Adipocyte (in vitro differentiated cells): Measurements from ENCODE around the gene OPALIN.

Experiments
- DNase-seq: peaks from one replicate; pipeline ENCODE4 v3.0.0-alpha.2; 2015; ENCODE audit warnings: low read depth
- H3K27me3 ChIP-seq: replicated peaks from 2 replicates; pipeline ENCODE4 v1.7.0; 2013; ENCODE audit warnings: mild to moderate bottlenecking, low read length, moderate library complexity; ENCODE audit not compliant: control insufficient read depth, insufficient read depth
- H3K36me3 ChIP-seq: 2 replicates; pipeline ENCODE4 v1.7.0; 2013; ENCODE audit warnings: low read length, mild to moderate bottlenecking, moderate library complexity; ENCODE audit not compliant: control insufficient read depth, insufficient read depth, severe bottlenecking
- H3K4me1 ChIP-seq: 2 replicates; pipeline ENCODE4 v1.7.0; 2013; ENCODE audit warnings: mild to moderate bottlenecking, low read length, moderate library complexity; ENCODE audit not compliant: control insufficient read depth, insufficient read depth
- H3K4me3 ChIP-seq: 2 replicates; pipeline ENCODE4 v1.7.0; 2013; ENCODE audit warnings: mild to moderate bottlenecking, low read length, moderate library complexity
- H3K9ac ChIP-seq: 2 replicates; pipeline ENCODE4 v1.7.0; 2013; ENCODE audit warnings: mild to moderate bottlenecking, low read length, moderate library complexity
- H3K9me3 ChIP-seq: 2 replicates; pipeline ENCODE4 v1.7.0; 2013; ENCODE audit warnings: mild to moderate bottlenecking, low read length, moderate library complexity; ENCODE audit not compliant: control insufficient read depth

The OPALIN gene

DNA sequence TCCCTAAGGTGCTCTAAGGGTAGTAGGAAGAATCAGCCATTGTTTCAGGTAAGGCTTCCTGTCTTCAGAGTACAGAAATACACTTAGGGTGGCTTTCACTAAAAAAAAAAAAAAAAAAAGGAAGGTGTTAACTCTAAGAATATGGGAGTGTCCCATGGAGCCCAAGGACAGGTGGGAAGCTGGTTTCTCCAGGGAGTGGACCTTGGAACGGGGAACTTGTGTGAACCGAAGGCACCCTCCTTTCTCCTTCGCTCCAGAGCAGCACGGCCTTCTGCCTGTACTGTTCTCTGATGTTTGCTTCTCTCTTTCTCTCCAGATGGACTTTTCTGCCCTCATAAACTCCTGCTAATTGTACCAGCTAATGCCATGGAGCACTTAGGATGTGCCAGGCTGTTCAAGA is 6.2 kb downstream of the OPALIN start:
- H3K9me3 ChIP-seq = no peaks in the 10 kb centered on the region
- H3K4me3 ChIP-seq = no peak overlapping the region
- H3K9ac ChIP-seq = no peak overlapping the region
- no peaks in the 10 kb centered on the region for H3K36me3 ChIP-seq
- H3K4me1 ChIP-seq = no peaks in the 10 kb centered on the region
- DNase-seq = no peak
- H3K27me3 ChIP-seq = peaks cover 33% of the 10 kb centered on the region

- Histone ChIP-seq H3K4me1 (no peaks in the 10 kb centered on the region), H3K36me3 (no peaks in the 10 kb centered on the region), H3K4me3 (no peak overlapping the region), H3K9ac (no peak overlapping the region), H3K27me3 (peaks cover 33% of the 10 kb centered on the region), H3K9me3 (no peaks in the 10 kb centered on the region)
- no peak for DNase-seq
Observed at GRCh38 chr10:96352027-96352426, 6.8 kb downstream of the OPALIN start.

DNA sequence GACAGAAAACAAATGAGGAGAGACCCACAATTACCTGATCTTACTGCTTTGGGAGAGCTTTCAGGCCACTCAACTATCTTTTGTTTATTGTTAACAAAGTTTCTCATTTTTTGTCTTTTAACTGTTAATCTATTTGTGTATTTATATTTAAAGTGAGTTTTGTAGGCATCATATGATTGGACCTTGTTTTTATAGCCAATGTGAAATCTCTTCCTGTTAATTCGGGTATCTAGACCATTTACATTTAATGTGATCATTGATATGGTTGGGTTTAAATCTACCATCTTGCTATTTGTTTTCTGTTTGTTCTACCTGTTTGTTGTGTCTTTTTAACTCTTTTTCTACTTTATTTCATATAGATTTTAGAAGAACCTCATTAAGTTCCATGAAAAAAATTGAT is 12.5 kb downstream of the OPALIN start:
- H3K36me3 ChIP-seq = no peaks in the 10 kb centered on the region
- H3K27me3 ChIP-seq = peaks cover 10% of the 10 kb centered on the region
- H3K9ac ChIP-seq = no peak overlapping the region
- H3K4me1 ChIP-seq = no peaks in the 10 kb centered on the region
- DNase-seq = no peak
- no peak overlapping the region for H3K4me3 ChIP-seq
- H3K9me3 ChIP-seq = peaks cover 20% of the 10 kb centered on the region

- peaks cover 20% of the 10 kb centered on the region for H3K9me3 ChIP-seq
- DNase-seq = no peak
- no peaks in the 10 kb centered on the region for H3K4me1 ChIP-seq
- H3K4me3 ChIP-seq = no peak overlapping the region
- no peaks in the 10 kb centered on the region for H3K36me3 ChIP-seq
- H3K9ac ChIP-seq = no peak overlapping the region
- peaks cover 10% of the 10 kb centered on the region for H3K27me3 ChIP-seq
Observed at GRCh38 chr10:96345222-96345621, 13.6 kb downstream of the OPALIN start.

- no peak overlapping the region for H3K4me3 ChIP-seq
- no peaks in the 10 kb centered on the region for H3K4me1 ChIP-seq
- no peak for DNase-seq
- peaks cover 20% of the 10 kb centered on the region for H3K9me3 ChIP-seq
- H3K36me3 ChIP-seq = no peaks in the 10 kb centered on the region
- H3K9ac ChIP-seq = no peak overlapping the region
- H3K27me3 ChIP-seq = peaks cover 10% of the 10 kb centered on the region
Observed at GRCh38 chr10:96344178-96344577, 14.6 kb downstream of the OPALIN start.

DNA sequence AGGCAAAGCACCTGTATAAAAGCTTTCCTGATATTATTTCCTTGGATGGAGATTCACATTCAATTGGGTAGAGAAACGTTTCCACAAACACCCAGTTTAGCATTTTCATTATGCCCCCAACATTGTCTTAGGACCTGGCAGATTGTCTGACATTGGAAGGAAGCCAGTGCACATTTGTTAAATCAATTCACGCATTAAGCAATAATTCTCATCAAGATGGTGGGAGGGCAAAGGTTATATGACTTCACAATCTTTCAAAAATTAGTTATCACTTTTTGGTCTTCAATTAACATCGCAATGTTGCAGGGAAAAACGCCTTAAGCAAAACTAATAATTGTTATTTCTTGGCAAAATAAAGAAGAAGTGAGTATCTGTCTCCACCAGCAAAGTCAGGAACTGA is 16.4 kb downstream of the OPALIN start:
- peaks cover 20% of the 10 kb centered on the region for H3K9me3 ChIP-seq
- H3K27me3 ChIP-seq = peaks cover 22% of the 10 kb centered on the region
- no peak overlapping the region for H3K9ac ChIP-seq
- H3K4me1 ChIP-seq = no peaks in the 10 kb centered on the region
- no peak for DNase-seq
- no peaks in the 10 kb centered on the region for H3K36me3 ChIP-seq
- no peak overlapping the region for H3K4me3 ChIP-seq

DNA sequence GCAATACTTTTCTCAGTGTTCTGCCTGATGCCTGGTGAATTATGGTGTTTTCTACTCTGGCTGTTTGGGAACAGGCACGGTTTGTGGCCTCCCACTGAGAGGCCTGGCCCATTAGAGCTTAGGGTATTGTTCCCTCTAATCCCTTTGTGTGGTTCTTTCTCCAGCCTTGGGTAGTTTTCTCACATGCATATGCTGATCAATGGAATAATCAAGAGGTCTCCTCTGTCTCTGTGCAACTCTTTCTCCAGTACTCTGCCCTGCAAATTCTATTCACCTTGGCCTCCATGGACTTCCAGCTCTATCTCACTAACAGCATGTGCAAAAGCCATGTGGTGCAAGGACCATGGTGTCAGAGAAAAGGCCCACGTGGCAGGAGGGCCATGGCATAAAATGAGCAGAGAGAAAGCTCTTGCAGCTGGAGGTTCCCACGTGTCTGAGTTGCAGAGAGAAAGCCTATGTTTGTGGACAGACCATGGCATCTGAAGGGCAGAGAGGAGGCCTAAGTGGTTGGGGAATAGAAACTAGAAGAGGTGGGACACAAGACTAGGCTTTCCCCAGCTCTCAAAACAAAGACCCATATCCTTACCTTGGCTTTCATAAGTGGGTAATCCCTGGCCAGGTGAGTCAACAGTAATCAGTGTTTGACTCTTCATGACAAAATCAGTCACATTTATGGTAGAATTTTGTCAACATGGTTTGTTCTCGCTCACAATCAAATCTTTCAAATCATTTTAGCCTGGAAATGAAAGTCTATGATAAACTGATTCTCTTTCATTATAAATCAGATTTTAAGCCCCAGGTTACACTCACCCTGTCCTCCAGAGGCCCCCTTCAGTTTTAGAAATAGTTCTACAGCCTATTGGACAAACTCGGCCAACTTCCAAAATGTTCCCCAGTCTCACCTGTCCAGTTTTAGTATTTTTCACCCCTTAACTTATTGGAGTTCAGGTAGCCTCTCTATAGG is 17.3 kb downstream of the OPALIN start:
- no peak for DNase-seq
- Histone ChIP-seq H3K4me1 (no peaks in the 10 kb centered on the region), H3K36me3 (no peaks in the 10 kb centered on the region), H3K9ac (no peak overlapping the region), H3K4me3 (no peak overlapping the region), H3K27me3 (peaks cover 28% of the 10 kb centered on the region), H3K9me3 (peaks cover 17% of the 10 kb centered on the region)

DNA sequence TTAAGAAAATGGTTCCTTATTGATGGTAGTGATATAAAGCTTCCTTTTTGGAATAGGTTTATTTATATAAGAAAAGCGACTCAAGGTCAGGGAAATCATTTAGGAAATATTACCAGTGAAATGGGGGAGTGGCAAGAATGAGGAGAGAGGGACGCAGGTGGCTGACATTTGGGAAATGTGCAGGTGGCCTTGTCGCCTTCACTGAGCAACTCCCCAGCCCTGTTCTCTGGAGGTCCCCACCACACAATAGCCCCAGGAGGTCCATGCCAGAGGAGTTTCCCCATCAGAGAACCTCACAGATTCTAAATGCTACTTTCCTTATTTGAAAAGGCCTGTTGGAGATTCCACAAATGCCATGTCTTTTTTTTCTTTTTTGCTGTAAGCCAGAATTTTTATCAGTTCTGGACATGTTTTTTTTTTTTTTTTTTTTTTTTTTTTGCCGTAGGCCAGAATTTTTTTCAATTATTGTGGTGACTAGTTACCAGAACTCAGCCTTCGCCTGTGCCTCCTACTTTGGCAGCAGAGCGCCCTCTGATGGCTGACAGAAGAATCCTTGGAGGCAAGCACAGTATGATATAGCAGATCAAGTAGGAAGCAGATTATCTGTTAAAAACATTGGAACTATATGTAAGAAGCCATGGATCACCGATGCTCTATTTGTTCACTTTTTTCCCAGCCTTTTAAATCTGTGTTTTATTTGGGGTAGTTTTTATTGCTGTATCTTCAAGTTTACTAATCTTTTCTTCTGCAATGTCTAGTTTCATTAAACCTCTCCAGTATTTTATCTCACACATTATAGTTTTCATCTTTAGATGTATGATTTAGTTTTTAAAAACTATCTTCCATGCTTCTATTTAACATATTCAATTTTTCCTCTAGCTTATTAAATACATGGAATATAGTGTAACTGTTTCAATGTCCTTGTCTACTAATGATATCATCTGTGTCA is 18.6 kb downstream of the OPALIN start:
- no peaks in the 10 kb centered on the region for H3K4me1 ChIP-seq
- H3K9ac ChIP-seq = no peak overlapping the region
- H3K9me3 ChIP-seq = peaks cover 4% of the 10 kb centered on the region
- H3K27me3 ChIP-seq = peaks cover 33% of the 10 kb centered on the region
- no peak overlapping the region for H3K4me3 ChIP-seq
- no peaks in the 10 kb centered on the region for H3K36me3 ChIP-seq
- DNase-seq = peak; percentile 85

GRCh38 chr10:96339383-96339782 is 19.4 kb downstream of the OPALIN start:
- H3K27me3 ChIP-seq = peaks cover 28% of the 10 kb centered on the region
- H3K9ac ChIP-seq = no peak overlapping the region
- no peaks in the 10 kb centered on the region for H3K4me1 ChIP-seq
- no peaks in the 10 kb centered on the region for H3K36me3 ChIP-seq
- DNase-seq = no peak
- H3K9me3 ChIP-seq = no peaks in the 10 kb centered on the region
- H3K4me3 ChIP-seq = no peak overlapping the region

DNA sequence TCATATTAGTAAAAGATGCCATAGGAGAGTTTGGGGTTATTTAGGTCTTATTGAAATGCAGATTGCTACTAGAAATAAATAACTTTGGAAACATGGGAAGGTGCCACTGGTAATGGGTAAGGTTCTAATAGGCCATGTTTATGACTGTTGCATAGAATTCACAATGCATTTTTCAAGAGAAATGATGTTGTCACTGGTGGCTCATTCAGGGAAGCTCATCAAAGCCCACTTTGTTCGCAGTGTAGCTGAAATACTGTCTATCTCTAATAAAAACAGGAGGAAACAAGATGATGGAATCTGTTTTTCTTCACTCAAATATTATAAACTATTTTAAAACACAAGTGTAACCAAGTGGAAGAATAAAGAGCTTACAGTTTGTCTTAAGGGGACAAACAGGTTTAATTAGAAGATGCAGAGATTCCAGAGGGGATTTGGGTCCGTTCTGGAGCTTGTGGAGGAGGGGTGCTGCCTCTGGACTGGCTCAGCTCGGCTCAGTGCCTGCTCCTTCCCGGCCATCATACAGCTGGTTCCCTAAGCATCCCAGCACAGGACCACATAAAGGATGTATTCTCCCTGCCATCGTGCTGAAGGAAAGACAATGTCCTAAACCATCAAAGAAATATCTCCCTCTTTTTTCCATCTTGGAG is 20.4 kb downstream of the OPALIN start:
- H3K27me3 ChIP-seq = peaks cover 32% of the 10 kb centered on the region
- H3K4me1 ChIP-seq = no peaks in the 10 kb centered on the region
- no peaks in the 10 kb centered on the region for H3K36me3 ChIP-seq
- no peak overlapping the region for H3K9ac ChIP-seq
- H3K9me3 ChIP-seq = no peaks in the 10 kb centered on the region
- no peak for DNase-seq
- H3K4me3 ChIP-seq = no peak overlapping the region

DNA sequence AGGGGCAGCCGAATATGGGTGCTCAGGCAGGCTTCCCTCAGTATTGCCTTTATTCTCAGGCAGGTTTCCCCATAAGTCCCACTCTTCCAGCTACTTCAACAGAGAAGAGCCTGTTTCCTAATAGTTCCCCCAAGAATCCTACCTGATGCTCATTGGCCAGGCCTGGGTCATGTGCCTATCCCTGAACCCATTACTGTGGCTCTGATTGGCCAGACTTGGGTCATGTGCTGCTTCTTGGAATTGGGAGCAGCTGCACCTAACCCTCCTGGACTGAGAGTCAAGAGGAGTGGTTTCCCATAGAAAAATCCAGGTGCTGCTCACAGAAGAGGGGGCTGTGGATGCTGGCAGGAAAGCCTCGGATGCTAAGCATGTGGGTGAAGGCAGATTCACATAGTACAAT is 21.7 kb downstream of the OPALIN start:
- Histone ChIP-seq H3K27me3 (peaks cover 44% of the 10 kb centered on the region), H3K4me1 (no peaks in the 10 kb centered on the region), H3K9me3 (no peaks in the 10 kb centered on the region), H3K9ac (no peak overlapping the region), H3K4me3 (no peak overlapping the region), H3K36me3 (no peaks in the 10 kb centered on the region)
- no peak for DNase-seq
